Cardiac fibroblast (primary cell): ENCODE data around the gene DIDO1.
A peak's percentile ranks its signal among the peaks of the same experiment; 100 is the strongest.
"Not testable (repeated sequence)": the region's sequence is repeated elsewhere in the genome, so short reads cannot be mapped to it uniquely, and the experiment has no call there.

Experiments
- DNase-seq, 2 donors: peaks; one replicate each; pipeline versions ENCODE4 v3.0.0 to v3.0.0-alpha.2; 2010; ENCODE audit warnings: low read depth in 2 of 2
- H3K4me3 ChIP-seq, 2 donors: replicated peaks in 1 of 2; 1 replicate in 1 of 2; 2 replicates in 1 of 2; pipeline ENCODE4 v1.5.1; 2011; ENCODE audit warnings: low read depth in 2 of 2, low read length in 2 of 2, mild to moderate bottlenecking in 2 of 2, moderate library complexity in 1 of 2
- CTCF ChIP-seq: IDR thresholded peaks from one replicate; pipeline ENCODE4 v1.5.1; 2011; ENCODE audit warnings: low read depth, mild to moderate bottlenecking, low read length, inconsistent platforms

The DIDO1 gene

GRCh38 chr20:62878244-62879038 is 47.9 kb downstream of the DIDO1 start:
- TF ChIP-seq CTCF, result no peak
- no peak for DNase-seq

GRCh38 chr20:62876902-62877816 is 49.1 kb downstream of the DIDO1 start:
- H3K4me3 ChIP-seq, result no peak overlapping the region
- peak; percentile 52 to 81 for DNase-seq
- no peak for TF ChIP-seq CTCF

More at GRCh38 chr20:62878244-62879038, 47.9 kb downstream of the DIDO1 start:
- no peak overlapping the region for H3K4me3 ChIP-seq

GRCh38 chr20:62876501-62876901 is 49.8 kb downstream of the DIDO1 start:
- DNase-seq, result no peak
- H3K4me3 ChIP-seq, result no peak overlapping the region
- no peak for TF ChIP-seq CTCF

GRCh38 chr20:62875419-62876361 is 50.6 kb downstream of the DIDO1 start:
- peak overlapping the region in 1 of 2 donors; percentile 42 for H3K4me3 ChIP-seq
- TF ChIP-seq CTCF, result peak; percentile 53
- DNase-seq, result peak; percentile 88 to 92

GRCh38 chr20:62874964-62875344 is 51.4 kb downstream of the DIDO1 start:
- TF ChIP-seq CTCF, result no peak
- no peak for DNase-seq

GRCh38 chr20:62873681-62874031 is 52.6 kb downstream of the DIDO1 start:
- peak; percentile 58 to 74 for DNase-seq
- H3K4me3 ChIP-seq, result not testable (repeated sequence)
- TF ChIP-seq CTCF, result peak; percentile 47

More at GRCh38 chr20:62874964-62875344, 51.4 kb downstream of the DIDO1 start:
- H3K4me3 ChIP-seq, result no peak overlapping the region
